Vagina (tissue), 2 donors: Measurements from ENCODE around the gene FZR1. TPM values are rescaled to one million over a fixed set of nuclear protein-coding genes. Genes with fewer than 3 reads are reported as not detected.

Experiments
- DNase-seq, 2 donors: peaks; one replicate each; pipeline ENCODE4 v3.0.0-alpha.2; 2017; ENCODE audit errors: extremely low spot score in 2 of 2
- H3K27ac ChIP-seq: fragments of 200-600 bp; sonication (generic); one replicate; pipeline ENCODE4 v1.5.1; 2019
- H3K27me3 ChIP-seq: fragments of 200-600 bp; sonication (generic); one replicate; pipeline ENCODE4 v1.5.1; 2019
- H3K36me3 ChIP-seq, 2 donors: fragments of 200-600 bp; sonication (generic); one replicate each; pipeline ENCODE4 v1.5.1; 2017 to 2019
- H3K4me1 ChIP-seq: fragments of 200-600 bp; sonication (generic); one replicate; pipeline ENCODE4 v1.5.1; 2019
- H3K4me3 ChIP-seq, 2 donors: fragments of 200-600 bp; sonication (generic); 1 replicate in 1 of 2; 2 replicates in 1 of 2; pipeline ENCODE4 v1.5.1; 2016 to 2019
- H3K9me3 ChIP-seq: fragments of 200-600 bp; sonication (generic); one replicate; pipeline ENCODE4 v1.5.1; 2019
- CTCF ChIP-seq, 3 experiments: fragments of 450-650 bp in 2 of 3; fragments of 200-600 bp in 1 of 3; sonication (generic) in 1 of 3; IDR thresholded peaks; one replicate each; pipeline ENCODE4 v1.5.1; 2017 to 2019; ENCODE audit warnings: antibody characterized with exemption in 3 of 3, mild to moderate bottlenecking in 2 of 3, moderate library complexity in 2 of 3
- POLR2A ChIP-seq, 2 donors: fragments of 450-650 bp; IDR thresholded peaks; one replicate each; pipeline ENCODE4 v1.6.1; 2017; ENCODE audit warnings: antibody characterized with exemption in 2 of 2, mild to moderate bottlenecking in 2 of 2, moderate library complexity in 2 of 2
- POLR2AphosphoS5 ChIP-seq, 2 donors: sonication (generic); formaldehyde crosslinking; IDR thresholded peaks; one replicate each; pipeline ENCODE4 v1.9.0; 2017; ENCODE audit warnings: antibody characterized with exemption in 2 of 2, mild to moderate bottlenecking in 2 of 2, low read depth in 1 of 2; ENCODE audit not compliant: insufficient read depth in 1 of 2
- intact Hi-C: fragments of 100-400 bp; cut with DNase I; formaldehyde crosslinking; loops from one replicate; pipeline ENCODE4 v1.15.1; 2023
- total RNA-seq: library from RNA; depleted of rRNA; stranded (reverse); fragments of >200 nt; gene quantifications from one replicate; pipeline ENCODE4 v1.2.3, GENCODE V29; 2016

The FZR1 gene
- total RNA-seq, 1 donor from 2014 or later, result 29.2 TPM

- intact Hi-C loops, result no loop called here
- H3K4me1 ChIP-seq, result peaks cover 34% of the 10 kb centered on the region
- no peak for DNase-seq
Observed at GRCh38 chr19:3573162-3573857, 67.2 kb downstream of the FZR1 start.

GRCh38 chr19:3573858-3574637 is 67.9 kb downstream of the FZR1 start:
- Histone ChIP-seq H3K4me1 (peaks cover 34% of the 10 kb centered on the region), H3K36me3 (no peaks in the 10 kb centered on the region), H3K4me3 (peak overlapping the region; percentile 90 to 92), H3K9me3 (no peaks in the 10 kb centered on the region), H3K27ac (no peak overlapping the region), H3K27me3 (no peaks in the 10 kb centered on the region)
- no peak for TF ChIP-seq CTCF (IDR thresholded peaks at IDR 0.05)
- TF ChIP-seq POLR2AphosphoS5 (IDR thresholded peaks at IDR 0.05; ENCODE audit: insufficient read depth in 1 of 2, low read depth in 1 of 2), result peak in 1 of 2 donors; percentile 3
- peak in 1 of 2 donors; percentile 87 for DNase-seq
- intact Hi-C loops, result no loop called here

More at GRCh38 chr19:3573162-3573857, 67.2 kb downstream of the FZR1 start:
- peak overlapping the region; percentile 90 to 92 for H3K4me3 ChIP-seq
- peak overlapping the region; percentile 85 for H3K27ac ChIP-seq
- no peaks in the 10 kb centered on the region for H3K36me3 ChIP-seq
- no peaks in the 10 kb centered on the region for H3K9me3 ChIP-seq
- TF ChIP-seq POLR2AphosphoS5 (IDR thresholded peaks at IDR 0.05; ENCODE audit: insufficient read depth in 1 of 2, low read depth in 1 of 2) (no peak), POLR2A (IDR thresholded peaks at IDR 0.05) (no peak), CTCF (IDR thresholded peaks at IDR 0.05) (no peak)
- H3K27me3 ChIP-seq, result no peaks in the 10 kb centered on the region

- intact Hi-C loops, result loop anchor here (5.0 kb wide), 1 partner anchor 42 kb away; no protein-coding TSS in a partner anchor
Observed at GRCh38 chr19:3575260-3575741, 69.2 kb downstream of the FZR1 start.

GRCh38 chr19:3575949-3576673 is 70.0 kb downstream of the FZR1 start:
- TF ChIP-seq CTCF (IDR thresholded peaks at IDR 0.05) (no peak), POLR2AphosphoS5 (IDR thresholded peaks at IDR 0.05; ENCODE audit: insufficient read depth in 1 of 2, low read depth in 1 of 2) (no peak), POLR2A (IDR thresholded peaks at IDR 0.05) (no peak)
- peaks cover 34% of the 10 kb centered on the region for H3K4me1 ChIP-seq
- no peaks in the 10 kb centered on the region for H3K27me3 ChIP-seq
- no peaks in the 10 kb centered on the region for H3K9me3 ChIP-seq
- H3K36me3 ChIP-seq, result no peaks in the 10 kb centered on the region
- intact Hi-C loops, result loop anchor here (5.0 kb wide), 1 partner anchor 41 kb away; no protein-coding TSS in a partner anchor
- H3K4me3 ChIP-seq, result peak overlapping the region; percentile 35 to 51
- H3K27ac ChIP-seq, result peak overlapping the region; percentile 54
- DNase-seq, result no peak

More at GRCh38 chr19:3575260-3575741, 69.2 kb downstream of the FZR1 start:
- TF ChIP-seq CTCF (IDR thresholded peaks at IDR 0.05) (no peak), POLR2AphosphoS5 (IDR thresholded peaks at IDR 0.05; ENCODE audit: insufficient read depth in 1 of 2, low read depth in 1 of 2) (no peak)
- Histone ChIP-seq H3K27me3 (no peaks in the 10 kb centered on the region), H3K27ac (no peak overlapping the region), H3K36me3 (no peaks in the 10 kb centered on the region), H3K4me3 (no peak overlapping the region), H3K9me3 (no peaks in the 10 kb centered on the region), H3K4me1 (peaks cover 34% of the 10 kb centered on the region)
- DNase-seq, result no peak
